ENCODE data around the gene KMT2D. TPM values are rescaled to one million over a fixed set of nuclear protein-coding genes. Genes with fewer than 3 reads are reported as not detected.

Gene KMT2D
- total and polyA plus RNA-seq, 2 donors (not counting 3 experiments of a cell fraction or from before 2014, with no cell fraction given), result 15.1 to 120 TPM

- intact Hi-C loops (cut with micrococcal nuclease), result no loop called here
- ChIA-PET POLR2A (interaction anchor here (0.7 kb wide), 1 partner anchor 16 kb away, joined by 3 read pairs; no protein-coding TSS in a partner anchor), CTCF (interaction anchor here (0.8 to 3.1 kb wide), 5 partner anchors 14 to 65 kb away, joined by 3 to 10 read pairs (median 4); partner anchors contain the start of gene RHEBL1)
- Histone ChIP-seq H3K79me2 (ENCODE audit: control insufficient read depth, insufficient read depth, low read length) (peaks cover 88% of the 10 kb centered on the region), H3K9me1 (replicated peaks; ENCODE audit: control insufficient read depth, extremely low read depth, insufficient read depth, low read length) (no peaks in the 10 kb centered on the region), H3K4me1 (ENCODE audit: control insufficient read depth, extremely low read depth, insufficient read depth, low read length) (peaks cover 34% of the 10 kb centered on the region), H3K36me3 (ENCODE audit: control insufficient read depth in 2 of 2, extremely low read depth in 1 of 2, insufficient read depth in 2 of 2, low read length in 2 of 2) (peaks cover 22 to 40% of the 10 kb centered on the region in 2 experiments), H3K9me3 (replicated peaks; ENCODE audit: control insufficient read depth, insufficient read depth, low read length) (no peaks in the 10 kb centered on the region), H3K9ac (replicated peaks; ENCODE audit: extremely low read depth, insufficient read depth, low read length) (peak overlapping the region; percentile 8), H3K27me3 (ENCODE audit: control insufficient read depth in 2 of 2, insufficient read depth in 2 of 2, low read length in 2 of 2) (no peaks in the 10 kb centered on the region), H2AFZ (ENCODE audit: low read depth, low read length) (no peak overlapping the region), H3K4me2 (ENCODE audit: insufficient read depth, low read length) (peak overlapping the region; percentile 96), H4K20me1 (replicated peaks; ENCODE audit: control insufficient read depth, extremely low read depth, insufficient read depth, low read length) (peaks cover 7% of the 10 kb centered on the region), H3K4me3 (replicated peaks in 1 of 3; ENCODE audit: insufficient read depth in 1 of 3, low read depth in 1 of 3, low read length in 3 of 3) (peak overlapping the region in 1 of 3 experiments; percentile 77), H3K27ac (ENCODE audit: insufficient read depth, low read depth, low read length) (no peak overlapping the region)
- peak; percentile 99 for FAIRE-seq
- no peak for TF ChIP-seq MYC (IDR thresholded peaks at IDR 0.05; ENCODE audit: low read depth, low read length)
- TF ChIP-seq POLR2A (IDR thresholded peaks at IDR 0.05; ENCODE audit: low read depth, low read length), result no peak
- no peak for TF ChIP-seq CTCF (IDR thresholded peaks at IDR 0.05; ENCODE audit: extremely low read depth in 1 of 2, insufficient read depth in 1 of 2, low read depth in 1 of 2, low read length in 2 of 2)
- TF ChIP-seq POLR2AphosphoS5 (IDR thresholded peaks at IDR 0.05; ENCODE audit: insufficient read depth, low read depth, low read length), result peak; percentile 30
- no peak for TF ChIP-seq MAX (IDR thresholded peaks at IDR 0.05; ENCODE audit: insufficient read depth, insufficient read length)
- no peak for TF ChIP-seq FOS (IDR thresholded peaks at IDR 0.05; ENCODE audit: borderline replicate concordance, insufficient read depth, low read length)
- no peak for TF ChIP-seq JUN (IDR thresholded peaks at IDR 0.05; ENCODE audit: borderline replicate concordance, insufficient read depth, insufficient read length, low read depth)
- no TSS peak for BruUV-seq (replicated peaks)
- peak; percentile 87 for DNase-seq (ENCODE audit: low read depth, low spot score)
- dilution Hi-C loops (cut with MboI; ENCODE audit: extremely low pct_ligation_motif_present, low sequenced_read_pairs), result no loop called here
These were observed 4.4 kb downstream of the KMT2D start for GRCh38 chr12:49055978-49056754.

Data from endothelial cell of umbilical vein (primary cell).